Hepatocyte (in vitro differentiated cells): Measurements from ENCODE around the gene CRLF1. TPM values are rescaled to one million over a fixed set of nuclear protein-coding genes. Genes with fewer than 3 reads are reported as not detected.

Experiments used
- DNase-seq: peaks from one replicate; pipeline ENCODE4 v3.0.0-alpha.2; 2016; ENCODE audit warnings: low spot score
- H2AFZ ChIP-seq: fragments of 200-600 bp; sonication (generic); 2 replicates; pipeline ENCODE4 v1.6.0; 2016; ENCODE audit warnings: antibody characterized with exemption, mild to moderate bottlenecking
- H3K27ac ChIP-seq: fragments of 200-600 bp; sonication (generic); 2 replicates; pipeline ENCODE4 v1.5.1; 2016; ENCODE audit warnings: mild to moderate bottlenecking
- H3K27me3 ChIP-seq: fragments of 200-600 bp; sonication (generic); 2 replicates; pipeline ENCODE4 v1.6.1; 2016
- H3K36me3 ChIP-seq: fragments of 200-600 bp; sonication (generic); replicated peaks from 2 replicates; pipeline ENCODE4 v1.5.1; 2016; ENCODE audit warnings: low read depth; ENCODE audit not compliant: insufficient read depth
- H3K4me1 ChIP-seq: fragments of 200-600 bp; sonication (generic); 2 replicates; pipeline ENCODE4 v1.5.1; 2016; ENCODE audit warnings: mild to moderate bottlenecking, moderate library complexity; ENCODE audit not compliant: insufficient read depth
- H3K4me2 ChIP-seq: fragments of 200-600 bp; sonication (generic); 2 replicates; pipeline ENCODE4 v1.6.0; 2016
- H3K4me3 ChIP-seq: fragments of 200-600 bp; sonication (generic); 2 replicates; pipeline ENCODE4 v1.5.1; 2016; ENCODE audit warnings: mild to moderate bottlenecking
- H3K79me2 ChIP-seq: fragments of 200-600 bp; sonication (generic); 2 replicates; pipeline ENCODE4 v1.6.0; 2017; ENCODE audit warnings: mild to moderate bottlenecking
- H3K9me2 ChIP-seq: fragments of 200-600 bp; sonication (generic); replicated peaks from 2 replicates; pipeline ENCODE4 v1.6.0; 2017; ENCODE audit warnings: mild to moderate bottlenecking; ENCODE audit not compliant: insufficient read depth
- H3K9me3 ChIP-seq: fragments of 200-600 bp; sonication (generic); 2 replicates; pipeline ENCODE4 v1.5.1; 2016; ENCODE audit warnings: low read depth, mild to moderate bottlenecking
- H4K20me1 ChIP-seq: fragments of 200-600 bp; sonication (generic); 2 replicates; pipeline ENCODE4 v1.6.0; 2016; ENCODE audit warnings: mild to moderate bottlenecking; ENCODE audit not compliant: insufficient read depth, poor library complexity, severe bottlenecking
- CTCF ChIP-seq: fragments of 200-600 bp; sonication (generic); IDR thresholded peaks from 2 replicates; pipeline ENCODE4 v1.5.1; 2016; ENCODE audit warnings: antibody characterized with exemption, mild to moderate bottlenecking; ENCODE audit not compliant: poor library complexity
- EZH2 ChIP-seq: fragments of 200-600 bp; sonication (generic); IDR thresholded peaks from 2 replicates; pipeline ENCODE4 v1.6.1; 2016; ENCODE audit warnings: antibody characterized with exemption, mild to moderate bottlenecking, borderline replicate concordance
- EZH2phosphoT487 ChIP-seq: fragments of 200-600 bp; sonication (generic); IDR thresholded peaks from one replicate; pipeline ENCODE4 v1.6.1; 2018; ENCODE audit warnings: antibody characterized with exemption, mild to moderate bottlenecking, low read depth, moderate library complexity; ENCODE audit not compliant: unreplicated experiment, severe bottlenecking
- WGBS: methylation state at CpG from one replicate; pipeline ENCODE4 v1.1.6; 2016; ENCODE audit warnings: low lambda C conversion rate; ENCODE audit errors: missing lambda C conversion rate; 5-methylcytosine and 5-hydroxymethylcytosine counted together
- polyA plus RNA-seq: library from polyadenylated mRNA; unstranded; fragments of >200 nt; fragmentation: Nextera tagmentation; extraction: Ambion mirVana; gene quantifications from 2 replicates; pipeline ENCODE4 v1.2.1, GENCODE V29; 2016
- total RNA-seq: library from RNA; depleted of rRNA; stranded (reverse); fragments of >200 nt; gene quantifications from 2 replicates; pipeline ENCODE4 v1.2.3, GENCODE V29; 2014

Gene CRLF1
- total and polyA plus RNA-seq, 2 experiments from 2014 or later = 13.9 to 42.2 TPM

GRCh38 chr19:18608805-18609716, 2.5 kb upstream of the CRLF1 start:
- Histone ChIP-seq H4K20me1 (no peaks in the 10 kb centered on the region), H3K4me2 (no peak overlapping the region), H3K79me2 (no peaks in the 10 kb centered on the region), H3K4me3 (no peak overlapping the region), H2AFZ (no peak overlapping the region), H3K9me2 (no peaks in the 10 kb centered on the region), H3K27ac (no peak overlapping the region), H3K9me3 (no peaks in the 10 kb centered on the region), H3K36me3 (no peaks in the 10 kb centered on the region), H3K4me1 (peaks cover 40% of the 10 kb centered on the region), H3K27me3 (peaks cover 90% of the 10 kb centered on the region)
- no peak for DNase-seq
- 57% methylated on average over 9 of the region's 9 CpGs for WGBS
- no peak for TF ChIP-seq CTCF
- TF ChIP-seq EZH2phosphoT487 = no peak
- peak; percentile 19 for TF ChIP-seq EZH2

- no peaks in the 10 kb centered on the region for H3K9me3 ChIP-seq
- peaks cover 47% of the 10 kb centered on the region for H3K4me1 ChIP-seq
- peak overlapping the region; percentile 71 for H3K4me2 ChIP-seq
- H3K79me2 ChIP-seq = no peaks in the 10 kb centered on the region
- no peak for DNase-seq
- no peak overlapping the region for H3K4me3 ChIP-seq
- peaks cover 89% of the 10 kb centered on the region for H3K27me3 ChIP-seq
- no peak overlapping the region for H2AFZ ChIP-seq
- 51% methylated on average over 5 of the region's 5 CpGs for WGBS
- no peaks in the 10 kb centered on the region for H3K9me2 ChIP-seq
- no peak for TF ChIP-seq EZH2phosphoT487
- TF ChIP-seq EZH2 = no peak
- no peak for TF ChIP-seq CTCF
- H4K20me1 ChIP-seq = no peaks in the 10 kb centered on the region
- no peaks in the 10 kb centered on the region for H3K36me3 ChIP-seq
- H3K27ac ChIP-seq = no peak overlapping the region
These were observed 1.7 kb upstream of the CRLF1 start for GRCh38 chr19:18608102-18608804.

GRCh38 chr19:18607226-18608101, 865 bp upstream of the CRLF1 start:
- Histone ChIP-seq H3K4me2 (peak overlapping the region; percentile 71), H3K36me3 (no peaks in the 10 kb centered on the region), H3K4me1 (peaks cover 41% of the 10 kb centered on the region), H3K9me2 (no peaks in the 10 kb centered on the region), H2AFZ (no peak overlapping the region), H4K20me1 (no peaks in the 10 kb centered on the region), H3K4me3 (no peak overlapping the region), H3K27ac (no peak overlapping the region), H3K27me3 (peaks cover 89% of the 10 kb centered on the region), H3K9me3 (no peaks in the 10 kb centered on the region), H3K79me2 (no peaks in the 10 kb centered on the region)
- DNase-seq = no peak
- WGBS = 5% methylated on average over 63 of the region's 68 CpGs
- no peak for TF ChIP-seq CTCF
- TF ChIP-seq EZH2 = peak; percentile 95
